Neural progenitor cell (in vitro differentiated cells): Measurements from ENCODE around the gene SPIRE2.

Experiments
- EZH2 ChIP-seq: fragments of 200-600 bp; sonication (generic); IDR thresholded peaks from 2 replicates; pipeline ENCODE4 v1.6.1; 2017; ENCODE audit warnings: antibody characterized with exemption, mild to moderate bottlenecking, moderate library complexity
- TF ChIP-seq, protein P1 (sequence below): fragments of 200-600 bp; sonication (generic); IDR thresholded peaks from 2 replicates; pipeline ENCODE4 v1.5.1; 2017; ENCODE audit warnings: antibody characterized with exemption, mild to moderate bottlenecking

DNA sequence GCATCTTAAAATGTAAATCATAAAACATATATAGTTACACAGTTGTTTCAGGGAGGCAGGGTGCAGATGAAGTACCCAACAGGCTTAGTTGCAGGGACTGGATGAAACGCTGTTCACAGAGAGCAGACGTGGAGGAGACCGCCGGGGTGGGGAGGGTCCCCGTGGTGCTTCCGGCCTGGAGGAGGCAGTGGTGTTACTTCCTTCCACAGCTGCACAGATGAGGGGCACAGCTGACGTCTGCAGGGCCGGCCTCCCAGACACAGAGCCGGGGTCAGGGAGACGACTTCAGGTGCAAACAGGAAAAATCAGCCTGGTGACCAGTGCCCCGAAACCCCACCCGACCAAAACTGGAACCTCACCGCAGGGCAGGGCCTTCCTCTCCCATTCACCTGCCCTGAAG lies 17.1 kb downstream of the SPIRE2 start:
- TF ChIP-seq, protein P1, sequence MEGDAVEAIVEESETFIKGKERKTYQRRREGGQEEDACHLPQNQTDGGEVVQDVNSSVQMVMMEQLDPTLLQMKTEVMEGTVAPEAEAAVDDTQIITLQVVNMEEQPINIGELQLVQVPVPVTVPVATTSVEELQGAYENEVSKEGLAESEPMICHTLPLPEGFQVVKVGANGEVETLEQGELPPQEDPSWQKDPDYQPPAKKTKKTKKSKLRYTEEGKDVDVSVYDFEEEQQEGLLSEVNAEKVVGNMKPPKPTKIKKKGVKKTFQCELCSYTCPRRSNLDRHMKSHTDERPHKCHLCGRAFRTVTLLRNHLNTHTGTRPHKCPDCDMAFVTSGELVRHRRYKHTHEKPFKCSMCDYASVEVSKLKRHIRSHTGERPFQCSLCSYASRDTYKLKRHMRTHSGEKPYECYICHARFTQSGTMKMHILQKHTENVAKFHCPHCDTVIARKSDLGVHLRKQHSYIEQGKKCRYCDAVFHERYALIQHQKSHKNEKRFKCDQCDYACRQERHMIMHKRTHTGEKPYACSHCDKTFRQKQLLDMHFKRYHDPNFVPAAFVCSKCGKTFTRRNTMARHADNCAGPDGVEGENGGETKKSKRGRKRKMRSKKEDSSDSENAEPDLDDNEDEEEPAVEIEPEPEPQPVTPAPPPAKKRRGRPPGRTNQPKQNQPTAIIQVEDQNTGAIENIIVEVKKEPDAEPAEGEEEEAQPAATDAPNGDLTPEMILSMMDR, result no peak
- TF ChIP-seq EZH2, result no peak
